ENCODE results near the gene C18orf32.
"Not testable (repeated sequence)": the region's sequence is repeated elsewhere in the genome, so short reads cannot be mapped to it uniquely, and the experiment has no call there.

The C18orf32 gene

GRCh38 chr18:49515516-49515915 is 28.5 kb upstream of the C18orf32 start:
- Mint-ChIP-seq H3K27ac (no peak overlapping the region), H3K27me3 (no peaks in the 10 kb centered on the region), H3K9me3 (no peaks in the 10 kb centered on the region), H3K4me1 (no peaks in the 10 kb centered on the region), H3K36me3 (no peaks in the 10 kb centered on the region), H3K4me3 (no peak overlapping the region)
- no peak for DNase-seq
- CTCF ChIA-PET = interaction anchor here (1.4 kb wide), 2 partner anchors 10 to 346 kb away, joined by 3 to 4 read pairs; no protein-coding TSS in a partner anchor

DNA sequence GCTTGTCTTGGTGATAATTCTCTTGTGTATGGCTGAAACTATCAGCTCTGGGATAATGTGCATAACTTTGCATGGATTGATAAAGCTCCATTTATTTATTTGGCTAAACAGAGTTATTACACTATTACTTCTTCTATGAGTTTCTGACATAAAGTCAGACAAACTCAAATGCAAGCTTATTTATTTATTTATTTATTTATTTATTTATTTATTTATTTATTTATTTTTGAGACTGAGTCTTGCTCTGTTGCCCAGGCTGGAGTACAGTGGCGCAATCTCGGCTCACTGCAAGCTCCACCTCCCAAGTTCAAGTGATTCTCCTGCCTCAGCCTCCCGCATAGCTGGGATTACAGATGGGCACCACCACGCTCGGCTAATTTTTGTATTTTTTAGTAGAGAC is 28.0 kb upstream of the C18orf32 start:
- H3K27me3 Mint-ChIP-seq = not testable (repeated sequence)
- CTCF ChIA-PET = interaction anchor here (1.4 kb wide), 2 partner anchors 10 to 346 kb away, joined by 3 to 4 read pairs; no protein-coding TSS in a partner anchor

GRCh38 chr18:49514577-49514976 is 27.5 kb upstream of the C18orf32 start:
- no peaks in the 10 kb centered on the region for H3K27me3 Mint-ChIP-seq
- H3K4me1 Mint-ChIP-seq = no peaks in the 10 kb centered on the region
- H3K27ac Mint-ChIP-seq = no peak overlapping the region
- no peaks in the 10 kb centered on the region for H3K9me3 Mint-ChIP-seq
- no peaks in the 10 kb centered on the region for H3K36me3 Mint-ChIP-seq
- H3K4me3 Mint-ChIP-seq = no peak overlapping the region
- CTCF ChIA-PET = interaction anchor here (1.4 kb wide), 1 partner anchor 11 kb away, joined by 3 read pairs; no protein-coding TSS in a partner anchor
- DNase-seq = no peak

More for the DNA sequence above, 28.0 kb upstream of the C18orf32 start:
- H3K36me3 Mint-ChIP-seq, DNase-seq, H3K4me1 Mint-ChIP-seq, H3K27ac Mint-ChIP-seq, H3K9me3 Mint-ChIP-seq, H3K4me3 Mint-ChIP-seq: not testable (repeated sequence)

DNA sequence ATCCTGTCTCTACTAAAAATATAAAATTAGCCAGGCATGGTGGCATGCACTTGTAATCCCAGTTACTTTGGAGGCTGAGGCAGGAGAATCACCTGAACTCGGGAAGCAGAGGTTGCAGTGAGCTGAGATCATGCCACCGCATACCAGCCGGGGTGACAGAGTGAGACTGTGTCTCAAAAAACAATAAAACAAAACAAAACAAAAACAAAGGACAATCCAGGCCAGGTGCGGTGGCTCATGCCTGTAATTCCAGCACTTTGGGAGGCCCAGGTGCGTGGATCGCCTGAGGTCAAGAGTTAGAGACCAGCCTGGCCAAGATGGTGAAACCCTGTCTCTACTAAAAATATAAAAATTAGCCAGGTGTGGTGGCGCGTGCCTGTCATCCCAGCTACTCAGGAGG is 25.8 kb upstream of the C18orf32 start:
- H3K9me3 Mint-ChIP-seq, H3K4me3 Mint-ChIP-seq, H3K36me3 Mint-ChIP-seq, H3K27me3 Mint-ChIP-seq, DNase-seq, H3K27ac Mint-ChIP-seq, H3K4me1 Mint-ChIP-seq: not testable (repeated sequence)
- CTCF ChIA-PET = interaction anchor here (5.4 kb wide), 1 partner anchor 347 kb away, joined by 79 read pairs; no protein-coding TSS in a partner anchor

DNA sequence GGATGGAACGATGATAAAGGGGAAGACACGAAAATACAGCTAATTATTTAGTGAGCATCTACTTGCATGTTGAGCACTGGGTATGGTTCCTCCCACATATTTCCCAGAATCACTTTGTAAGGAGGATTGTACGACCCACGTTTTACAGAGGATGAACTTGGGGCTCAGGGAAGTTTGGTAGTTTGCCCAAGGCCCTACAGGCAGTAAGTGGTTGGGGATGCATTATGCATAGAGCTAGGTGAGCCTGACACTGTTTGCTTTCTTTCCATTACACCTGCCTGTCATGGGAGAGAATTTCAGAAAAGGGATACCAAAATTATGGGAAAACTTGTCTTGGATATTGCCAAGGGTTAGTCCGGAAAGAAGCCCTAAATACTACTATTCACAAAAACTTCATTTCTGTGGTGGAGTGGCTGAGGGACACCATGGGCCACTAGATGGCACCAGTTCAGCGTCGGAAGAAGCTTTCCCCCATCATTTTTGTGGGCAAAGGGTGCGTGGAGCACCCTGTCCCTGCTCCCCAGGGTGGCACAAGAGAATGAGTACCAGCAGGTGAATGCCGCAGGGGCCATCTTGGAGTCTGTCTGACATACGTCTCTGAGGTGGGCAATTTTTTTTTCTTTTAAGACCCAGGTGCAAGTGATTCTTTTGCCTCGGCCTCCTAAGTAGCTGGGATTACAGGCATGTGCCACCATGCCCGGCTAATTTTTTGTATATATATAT is 23.5 kb upstream of the C18orf32 start:
- Mint-ChIP-seq H3K27ac (no peak overlapping the region), H3K27me3 (peaks cover 16% of the 10 kb centered on the region), H3K4me3 (no peak overlapping the region), H3K9me3 (no peaks in the 10 kb centered on the region), H3K36me3 (no peaks in the 10 kb centered on the region), H3K4me1 (no peaks in the 10 kb centered on the region)
- DNase-seq = peak; percentile 65
- CTCF ChIA-PET = interaction anchor here (0.6 to 5.4 kb wide), 17 partner anchors 9 to 686 kb away, joined by 3 to 79 read pairs (median 3); partner anchors contain the start of gene MYO5B

DNA sequence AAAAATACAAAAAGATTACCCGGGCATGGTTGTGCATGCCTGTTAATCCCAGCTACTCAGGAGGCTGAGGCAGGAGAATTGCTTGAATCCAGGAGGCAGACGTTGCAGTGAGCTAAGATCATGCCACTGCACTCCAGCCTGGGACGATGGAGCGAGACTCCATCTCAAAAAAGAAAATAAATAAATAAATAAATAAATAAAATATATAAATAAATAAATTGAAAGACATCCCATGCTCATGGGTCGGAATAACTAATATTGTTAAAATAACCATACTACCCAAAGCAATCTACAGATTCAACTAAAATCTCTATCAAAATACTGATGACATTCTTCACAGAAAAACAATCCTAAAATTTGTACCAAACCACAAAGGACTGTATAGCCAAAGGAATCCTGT is 19.4 kb upstream of the C18orf32 start:
- H3K27ac Mint-ChIP-seq, H3K4me1 Mint-ChIP-seq, H3K4me3 Mint-ChIP-seq, H3K9me3 Mint-ChIP-seq, H3K36me3 Mint-ChIP-seq, CTCF ChIA-PET, DNase-seq: not testable (repeated sequence)
- peaks cover 33% of the 10 kb centered on the region for H3K27me3 Mint-ChIP-seq

DNA sequence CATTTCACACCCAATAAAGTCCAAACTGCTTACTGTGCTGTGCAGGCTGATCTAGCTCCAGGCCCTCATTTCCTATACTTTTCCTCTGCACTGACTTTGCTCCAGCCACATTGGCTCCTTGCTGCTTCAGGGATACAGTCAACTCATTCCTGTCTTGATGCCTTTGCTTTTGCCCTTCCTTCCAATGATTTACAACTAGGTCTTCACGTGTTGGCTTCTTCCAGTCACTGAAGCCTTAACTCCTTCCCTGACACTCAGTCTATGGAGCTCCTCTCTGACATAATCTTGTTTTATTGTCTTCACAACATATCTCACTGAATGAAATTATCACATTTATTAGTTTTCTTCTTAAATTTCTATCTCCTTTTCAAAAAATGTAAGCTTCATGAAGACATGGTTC is 16.9 kb upstream of the C18orf32 start:
- CTCF ChIA-PET = no interaction called here
- DNase-seq = no peak
- Mint-ChIP-seq H3K27me3 (peaks cover 51% of the 10 kb centered on the region), H3K27ac (no peak overlapping the region), H3K4me3 (no peak overlapping the region), H3K4me1 (no peaks in the 10 kb centered on the region), H3K9me3 (no peaks in the 10 kb centered on the region), H3K36me3 (no peaks in the 10 kb centered on the region)

GRCh38 chr18:49500201-49500921 is 13.3 kb upstream of the C18orf32 start:
- H3K4me3 Mint-ChIP-seq = no peak overlapping the region
- H3K27me3 Mint-ChIP-seq = peaks cover 47% of the 10 kb centered on the region
- no peaks in the 10 kb centered on the region for H3K36me3 Mint-ChIP-seq
- H3K4me1 Mint-ChIP-seq = no peaks in the 10 kb centered on the region
- H3K9me3 Mint-ChIP-seq = no peaks in the 10 kb centered on the region
- CTCF ChIA-PET = interaction anchor here (1.0 kb wide), 1 partner anchor 10 kb away, joined by 5 read pairs; no protein-coding TSS in a partner anchor
- DNase-seq = no peak
- no peak overlapping the region for H3K27ac Mint-ChIP-seq

DNA sequence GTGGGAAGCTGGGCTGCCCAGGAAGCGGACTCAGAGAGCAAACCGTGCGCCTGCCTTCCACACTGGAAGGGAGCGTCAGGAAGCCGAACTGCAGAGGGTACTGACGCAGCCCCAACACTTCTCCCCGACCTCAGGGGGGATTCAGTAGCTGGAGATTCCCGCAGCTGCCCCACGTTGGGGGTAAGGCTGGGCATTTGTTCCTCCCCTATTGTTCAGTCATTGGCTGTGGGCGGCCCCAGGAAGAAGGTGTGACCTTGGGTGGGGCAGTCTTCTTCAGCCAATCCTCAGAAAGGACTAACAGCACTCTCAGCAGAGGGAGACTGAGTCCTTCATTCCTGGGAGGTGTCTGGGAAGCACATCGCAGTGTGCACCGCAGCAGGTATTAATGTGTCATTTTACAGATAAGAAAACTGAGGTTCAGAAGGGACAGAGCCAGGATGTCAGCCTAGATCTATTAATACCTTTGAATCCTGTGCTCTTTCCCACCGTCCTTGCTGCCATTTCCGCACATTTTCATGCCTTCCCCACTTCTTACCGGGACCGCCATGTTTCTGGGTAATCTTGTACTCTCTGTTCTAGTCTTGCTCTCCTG is 12.1 kb upstream of the C18orf32 start:
- DNase-seq = no peak
- Mint-ChIP-seq H3K27me3 (peaks cover 54% of the 10 kb centered on the region), H3K9me3 (no peaks in the 10 kb centered on the region), H3K36me3 (no peaks in the 10 kb centered on the region), H3K27ac (no peak overlapping the region), H3K4me1 (no peaks in the 10 kb centered on the region), H3K4me3 (no peak overlapping the region)
- CTCF ChIA-PET = no interaction called here

DNA sequence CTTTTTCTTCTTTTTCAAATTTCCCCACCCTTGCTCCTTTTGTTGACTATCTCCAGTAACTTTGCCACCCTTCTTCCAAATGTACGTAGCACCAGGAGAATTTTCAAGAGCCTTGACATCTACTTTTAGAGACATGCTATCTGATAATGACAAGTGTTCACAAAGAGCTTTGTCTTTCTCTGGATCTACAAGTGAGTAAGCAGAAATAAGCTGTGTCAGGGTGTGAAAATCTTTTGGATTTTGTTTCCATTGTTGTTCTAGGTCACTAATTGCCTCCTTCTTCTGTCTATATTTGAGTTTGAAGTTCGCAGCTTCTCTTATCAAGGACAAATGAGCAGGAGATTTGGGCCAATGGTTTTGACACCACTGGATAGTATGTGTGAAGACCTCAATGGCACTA is 8.4 kb upstream of the C18orf32 start:
- CTCF ChIA-PET = no interaction called here
- Mint-ChIP-seq H3K27ac (no peak overlapping the region), H3K9me3 (no peaks in the 10 kb centered on the region), H3K27me3 (peaks cover 34% of the 10 kb centered on the region), H3K4me1 (peaks cover 25% of the 10 kb centered on the region), H3K36me3 (peaks cover 15% of the 10 kb centered on the region), H3K4me3 (no peak overlapping the region)
- no peak for DNase-seq

- peaks cover 19% of the 10 kb centered on the region for H3K36me3 Mint-ChIP-seq
- no peak overlapping the region for H3K4me3 Mint-ChIP-seq
- H3K27me3 Mint-ChIP-seq = peaks cover 30% of the 10 kb centered on the region
- H3K9me3 Mint-ChIP-seq = no peaks in the 10 kb centered on the region
- no peak for DNase-seq
- peaks cover 29% of the 10 kb centered on the region for H3K4me1 Mint-ChIP-seq
- CTCF ChIA-PET = no interaction called here
- H3K27ac Mint-ChIP-seq = no peak overlapping the region
Observed at GRCh38 chr18:49495076-49495475, 8.0 kb upstream of the C18orf32 start.

DNA sequence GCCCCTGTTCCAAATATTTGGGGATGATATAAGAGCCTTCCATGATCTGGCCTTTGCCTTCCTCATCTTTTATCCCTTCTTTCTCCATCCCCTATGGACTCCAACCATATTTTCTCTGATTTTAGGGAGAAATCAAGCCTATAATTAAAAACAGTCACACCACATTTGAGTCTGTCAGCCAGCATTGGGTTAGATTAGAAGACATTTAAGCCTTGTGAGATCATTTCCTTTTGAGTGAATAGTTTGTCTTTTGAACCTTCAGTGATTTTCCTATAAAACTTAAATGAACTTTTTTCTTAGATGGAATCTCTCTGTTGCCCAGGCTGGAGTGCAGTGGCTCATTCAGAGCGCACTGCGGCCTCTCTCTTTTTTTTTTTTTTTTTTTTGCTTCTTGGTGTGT is 7.6 kb upstream of the C18orf32 start:
- Mint-ChIP-seq H3K27me3 (peaks cover 26% of the 10 kb centered on the region), H3K9me3 (no peaks in the 10 kb centered on the region), H3K4me1 (peaks cover 33% of the 10 kb centered on the region), H3K4me3 (no peak overlapping the region), H3K36me3 (peaks cover 23% of the 10 kb centered on the region), H3K27ac (no peak overlapping the region)
- no peak for DNase-seq
- CTCF ChIA-PET = no interaction called here

DNA sequence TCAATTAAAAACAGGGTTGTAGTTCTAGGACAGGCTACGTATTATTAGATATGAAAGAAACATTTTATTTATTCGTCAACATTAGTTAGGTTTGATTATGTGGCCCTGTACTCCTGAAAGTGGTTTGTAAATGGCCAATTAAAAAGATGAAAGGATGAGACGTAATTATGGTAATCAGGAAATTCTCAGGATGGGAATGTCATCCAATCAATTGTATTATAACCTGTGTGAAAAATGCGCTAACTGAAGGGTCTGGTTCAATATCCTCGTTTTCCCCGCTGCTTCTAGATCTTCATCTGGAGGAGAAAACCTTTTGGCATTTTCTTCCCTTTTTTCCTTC is 5.6 kb upstream of the C18orf32 start:
- peaks cover 42% of the 10 kb centered on the region for H3K36me3 Mint-ChIP-seq
- peaks cover 52% of the 10 kb centered on the region for H3K4me1 Mint-ChIP-seq
- no peaks in the 10 kb centered on the region for H3K9me3 Mint-ChIP-seq
- DNase-seq = no peak
- CTCF ChIA-PET = no interaction called here
- peak overlapping the region; percentile 99 for H3K4me3 Mint-ChIP-seq
- no peak overlapping the region for H3K27ac Mint-ChIP-seq
- H3K27me3 Mint-ChIP-seq = peaks cover 13% of the 10 kb centered on the region

DNA sequence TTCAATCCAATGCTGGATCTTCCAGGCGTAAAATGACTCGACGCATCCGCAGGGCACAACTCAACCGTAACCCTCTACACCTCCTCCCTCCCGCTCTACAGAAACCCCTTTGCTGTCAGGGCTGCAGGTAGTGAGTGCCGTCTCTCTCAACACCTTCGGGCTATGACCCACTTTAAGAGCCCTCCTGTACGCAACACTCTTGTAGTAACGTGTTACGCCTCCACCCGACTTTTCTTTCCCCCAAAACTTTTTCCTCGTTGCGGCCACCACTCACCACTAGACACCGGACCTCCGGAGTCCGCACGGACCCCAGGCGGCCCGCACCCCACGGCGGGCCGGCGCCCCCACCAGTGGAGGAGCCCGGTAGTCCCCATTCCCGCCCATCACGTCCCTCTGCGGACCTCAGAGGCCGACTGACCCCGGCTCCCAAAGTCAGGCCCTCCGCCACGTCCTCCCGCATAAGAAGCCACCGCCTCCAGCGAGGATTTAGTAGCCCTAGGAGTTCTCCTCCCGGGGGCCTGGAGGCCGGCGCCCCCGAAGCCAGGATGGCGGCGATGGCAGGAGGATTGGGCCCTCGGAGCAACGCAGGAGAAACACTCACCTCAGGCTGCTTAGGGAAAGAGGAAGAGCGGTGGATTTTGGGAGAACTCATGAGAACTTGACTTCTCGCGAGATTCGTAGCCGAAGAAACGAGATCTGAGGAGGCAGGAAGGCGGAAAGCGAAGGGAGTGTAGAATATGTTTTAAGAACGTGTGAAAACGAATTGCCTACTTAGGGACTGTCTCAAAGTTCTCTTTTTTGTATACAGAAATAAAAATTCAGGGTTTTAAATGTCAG is 5.0 kb upstream of the C18orf32 start, which contains the start of gene RPL17:
Gene RPL17, minus strand, starts transcription at position 609 of the 837 bp plus-strand sequence.
- Mint-ChIP-seq H3K27me3 (peaks cover 13% of the 10 kb centered on the region), H3K27ac (peak within 1 kb of the TSS; percentile 97), H3K4me3 (peak within 1 kb of the TSS; percentile 99), H3K4me1 (peaks cover 58% of the 10 kb centered on the region), H3K36me3 (peaks cover 46% of the 10 kb centered on the region), H3K9me3 (no peaks in the 10 kb centered on the region)
- CTCF ChIA-PET = no interaction called here
- peak; percentile 92 for DNase-seq
